GM12878 (cell line): Measurements from ENCODE around the gene GABRP. TPM values are rescaled to one million over a fixed set of nuclear protein-coding genes. Genes with fewer than 3 reads are reported as not detected.

Source experiments
- ATAC-seq: fragments of 200-7000 bp; cut with Tn5 transposase; 3 replicates; pipeline ENCODE4 v1.9.1; 2020; ENCODE audit warnings: mild to moderate bottlenecking, moderate library complexity
- BruUV-seq: library from RNA; stranded (reverse); fragments of 400-500 nt; replicated peaks from 2 replicates; lab custom pipeline; 2021; lab: Mats Ljungman, UMichigan
- CTCF ChIA-PET: fragments of 300-600 bp; sonication (Branson Sonifier 250); formaldehyde crosslinking; extraction: SDS; loops from one replicate; lab custom pipeline; 2021; ENCODE audit warnings: inconsistent platforms; lab: Yijun Ruan, JAX
- POLR2A ChIA-PET: fragments of 350-600 bp; formaldehyde crosslinking; extraction: SDS; loops from one replicate; lab custom pipeline; 2021; ENCODE audit warnings: inconsistent platforms; lab: Charles Lee
- RAD21 ChIA-PET: fragments of 300-600 bp; sonication (Branson Sonifier 250); formaldehyde crosslinking; loops from one replicate; lab custom pipeline; 2023; ENCODE audit warnings: antibody characterized with exemption; ENCODE audit not compliant: unreplicated experiment; lab: Charles Lee
- SMC1A ChIA-PET: fragments of 300-600 bp; sonication (Branson Sonifier 250); formaldehyde crosslinking; loops from one replicate; lab custom pipeline; 2023; ENCODE audit not compliant: unreplicated experiment, uncharacterized antibody; lab: Charles Lee
- DNase-seq: peaks from one replicate; pipeline ENCODE4 v3.0.0-alpha.2; 2011; ENCODE audit warnings: low read depth, low spot score
- FAIRE-seq: peaks from 3 replicates; lab custom pipeline; 2011; peaks lifted over from hg19 to GRCh38; lab: Jason Lieb, UNC
- H2AFZ ChIP-seq: 2 replicates; pipeline ENCODE4 v1.6.0; 2011; ENCODE audit warnings: low read depth, low read length, control low read depth; ENCODE audit not compliant: control insufficient read depth
- H3K27ac ChIP-seq: 2 replicates; pipeline ENCODE4 v1.5.1; 2011; ENCODE audit warnings: control low read depth; ENCODE audit not compliant: control insufficient read depth, insufficient read depth
- H3K27me3 ChIP-seq, 2 experiments: replicated peaks in 1 of 2; 2 replicates each; pipeline versions ENCODE4 v1.6.0 to v1.6.1; 2011; ENCODE audit warnings: low read length in 1 of 2; ENCODE audit not compliant: control insufficient read depth in 2 of 2, insufficient read depth in 2 of 2
- H3K36me3 ChIP-seq, 2 experiments: 2 replicates each; pipeline ENCODE4 v1.5.1; 2011; ENCODE audit warnings: low read length in 1 of 2; ENCODE audit not compliant: control insufficient read depth in 2 of 2, insufficient read depth in 2 of 2
- H3K4me1 ChIP-seq: 2 replicates; pipeline ENCODE4 v1.6.1; 2011; ENCODE audit warnings: mild to moderate bottlenecking, low read length, moderate library complexity, mixed read lengths; ENCODE audit not compliant: control insufficient read depth, insufficient read depth
- H3K4me2 ChIP-seq: 2 replicates; pipeline ENCODE4 v1.6.0; 2011; ENCODE audit warnings: control low read depth; ENCODE audit not compliant: control insufficient read depth, insufficient read depth
- H3K4me3 ChIP-seq: fragments of 200-600 bp; sonication (generic); 2 replicates; pipeline ENCODE4 v1.5.1; 2016
- H3K79me2 ChIP-seq: 2 replicates; pipeline ENCODE4 v1.6.0; 2011; ENCODE audit warnings: low read length; ENCODE audit not compliant: control insufficient read depth, insufficient read depth
- H3K9ac ChIP-seq: 2 replicates; pipeline ENCODE4 v1.8.0; 2011; ENCODE audit warnings: low read length, control low read depth, mixed read lengths; ENCODE audit not compliant: control insufficient read depth, insufficient read depth
- H3K9me3 ChIP-seq: replicated peaks from 3 replicates; pipeline ENCODE4 v1.5.1; 2011; ENCODE audit warnings: mild to moderate bottlenecking, low read length; ENCODE audit not compliant: control insufficient read depth, insufficient read depth
- H4K20me1 ChIP-seq: 2 replicates; pipeline ENCODE4 v1.6.0; 2011; ENCODE audit not compliant: control insufficient read depth, insufficient read depth
- GABPA ChIP-seq: IDR thresholded peaks from 2 replicates; pipeline ENCODE4 v1.6.1; 2014; ENCODE audit warnings: antibody characterized with exemption, low read depth, mild to moderate bottlenecking, inconsistent platforms
- SMARCA5 ChIP-seq: fragments of 450-650 bp; IDR thresholded peaks from 2 replicates; pipeline ENCODE4 v1.6.1; 2017; ENCODE audit warnings: mild to moderate bottlenecking
- SP1 ChIP-seq: IDR thresholded peaks from one replicate; pipeline ENCODE4 v1.6.1; 2011; ENCODE audit warnings: low read depth, low read length
- ZNF274 ChIP-seq: IDR thresholded peaks from one replicate; pipeline ENCODE4 v1.8.0; 2011; ENCODE audit not compliant: insufficient read length, insufficient read depth
- WGBS: methylation state at CpG from one replicate; pipeline ENCODE4 v1.1.6; 2016; ENCODE audit warnings: low lambda C conversion rate; ENCODE audit not compliant: insufficient replicate concordance, insufficient coverage; ENCODE audit errors: missing lambda C conversion rate; 5-methylcytosine and 5-hydroxymethylcytosine counted together
- in situ Hi-C: fragments of 300-500 bp; cut with MboI; formaldehyde crosslinking; loops from 9 replicates; pipeline ENCODE4 v1.14.3; 2018; ENCODE audit warnings: mixed read lengths
- intact Hi-C: fragments of 100-400 bp; cut with micrococcal nuclease; formaldehyde crosslinking; loops from one replicate; pipeline ENCODE4 v1.14.2; 2022; ENCODE audit not compliant: unreplicated experiment
- polyA plus RNA-seq, 11 experiments: library from polyadenylated mRNA; depleted of rRNA in 4 of 11; unstranded in 6 of 11; stranded (reverse) in 5 of 11; fragments of >200 nt; fragmentation: Nextera tagmentation in 4 of 11; fragmentation: Illumina TruSeq in 1 of 11; extraction: Ambion mirVana in 4 of 11; extraction: Trizol in 1 of 11; gene quantifications; 1 replicate in 1 of 11; 2 replicates in 10 of 11; pipeline versions ENCODE4 v1.2.1 to v1.2.3, GENCODE V29; 2011 to 2016; ENCODE audit warnings: inconsistent platforms in 2 of 11, missing spikeins in 2 of 11, low read depth in 1 of 11
- total RNA-seq, 4 experiments: library from RNA; depleted of rRNA in 3 of 4; stranded (reverse); fragments of >200 nt in 3 of 4; fragmentation: Illumina TruSeq in 1 of 4; extraction: Trizol in 1 of 4; gene quantifications; 2 replicates each; pipeline versions ENCODE4 v1.2.1 to v1.2.3, GENCODE V29; 2013 to 2021
- TF ChIP-seq, protein P1 (sequence below): fragments of 450-650 bp; formaldehyde crosslinking; IDR thresholded peaks from 2 replicates; pipeline ENCODE4 v1.4.0; 2020; ENCODE audit warnings: mild to moderate bottlenecking, moderate library complexity
- TF ChIP-seq, protein P2 (sequence below): IDR thresholded peaks from 2 replicates; pipeline ENCODE4 v1.6.1; 2012; ENCODE audit warnings: low read depth, low read length, improper control_type of control experiment

Gene GABRP
- total and polyA plus RNA-seq, 10 of the 15 experiments (the other 5 are each of a cell fraction or from before 2014, with no cell fraction given): 0.04 TPM; not detected in 9

DNA sequence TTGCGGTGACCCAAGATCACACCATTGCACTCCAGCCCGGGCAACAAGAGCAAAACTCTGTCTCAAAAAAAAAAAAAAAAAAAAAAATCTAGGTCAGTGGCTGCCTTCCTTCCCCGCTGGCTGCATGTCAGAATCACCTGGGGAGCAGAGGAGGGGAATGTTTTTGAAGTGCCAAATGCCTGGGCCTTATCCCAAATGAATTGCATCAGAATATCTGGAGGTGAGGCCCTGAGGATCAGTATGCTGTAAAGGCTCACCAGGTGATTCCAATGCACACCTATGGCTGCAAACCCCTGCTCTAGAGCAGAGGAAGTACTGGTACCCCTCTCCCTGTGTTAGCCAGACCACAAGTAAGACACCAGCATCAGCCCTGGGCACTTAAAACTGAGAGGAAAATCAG lies 44.7 kb upstream of the GABRP start:
- BruUV-seq: no TSS peak
- SMC1A ChIA-PET: no interaction called here
- no peak for ATAC-seq

DNA sequence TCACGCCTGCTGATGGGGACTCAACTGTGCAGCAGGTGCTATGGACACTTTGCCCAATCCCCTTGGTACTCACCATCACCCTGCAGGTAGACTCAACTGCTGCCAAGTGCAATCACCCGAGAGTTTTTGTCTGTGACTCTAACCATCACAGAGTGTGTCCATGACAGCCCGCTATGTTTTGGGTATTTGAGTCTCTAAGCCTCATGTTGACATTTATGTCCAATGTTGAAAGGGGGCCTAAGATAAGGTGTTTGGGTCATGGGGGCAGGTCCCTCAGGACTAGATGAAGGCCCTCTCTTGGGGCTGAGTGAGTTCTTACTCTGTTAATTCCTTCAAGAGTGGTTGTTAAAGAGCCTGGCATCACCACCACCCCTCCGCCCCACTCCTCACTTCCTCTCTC lies 44.1 kb upstream of the GABRP start:
- Histone ChIP-seq H3K4me2 (no peak overlapping the region), H3K9ac (no peak overlapping the region), H4K20me1 (no peaks in the 10 kb centered on the region), H3K9me3 (no peaks in the 10 kb centered on the region; the same call in 2 of the 3 replicates), H3K27me3 (no peaks in the 10 kb centered on the region; a peak in 1 of 4 replicates), H3K27ac (no peak overlapping the region), H3K36me3 (no peaks in the 10 kb centered on the region), H2AFZ (no peak overlapping the region), H3K79me2 (no peaks in the 10 kb centered on the region), H3K4me1 (no peaks in the 10 kb centered on the region), H3K4me3 (no peak overlapping the region)
- TF ChIP-seq ZNF274 (no peak), SP1 (no peak), GABPA (no peak), SMARCA5 (no peak)
- TF ChIP-seq, protein P1, sequence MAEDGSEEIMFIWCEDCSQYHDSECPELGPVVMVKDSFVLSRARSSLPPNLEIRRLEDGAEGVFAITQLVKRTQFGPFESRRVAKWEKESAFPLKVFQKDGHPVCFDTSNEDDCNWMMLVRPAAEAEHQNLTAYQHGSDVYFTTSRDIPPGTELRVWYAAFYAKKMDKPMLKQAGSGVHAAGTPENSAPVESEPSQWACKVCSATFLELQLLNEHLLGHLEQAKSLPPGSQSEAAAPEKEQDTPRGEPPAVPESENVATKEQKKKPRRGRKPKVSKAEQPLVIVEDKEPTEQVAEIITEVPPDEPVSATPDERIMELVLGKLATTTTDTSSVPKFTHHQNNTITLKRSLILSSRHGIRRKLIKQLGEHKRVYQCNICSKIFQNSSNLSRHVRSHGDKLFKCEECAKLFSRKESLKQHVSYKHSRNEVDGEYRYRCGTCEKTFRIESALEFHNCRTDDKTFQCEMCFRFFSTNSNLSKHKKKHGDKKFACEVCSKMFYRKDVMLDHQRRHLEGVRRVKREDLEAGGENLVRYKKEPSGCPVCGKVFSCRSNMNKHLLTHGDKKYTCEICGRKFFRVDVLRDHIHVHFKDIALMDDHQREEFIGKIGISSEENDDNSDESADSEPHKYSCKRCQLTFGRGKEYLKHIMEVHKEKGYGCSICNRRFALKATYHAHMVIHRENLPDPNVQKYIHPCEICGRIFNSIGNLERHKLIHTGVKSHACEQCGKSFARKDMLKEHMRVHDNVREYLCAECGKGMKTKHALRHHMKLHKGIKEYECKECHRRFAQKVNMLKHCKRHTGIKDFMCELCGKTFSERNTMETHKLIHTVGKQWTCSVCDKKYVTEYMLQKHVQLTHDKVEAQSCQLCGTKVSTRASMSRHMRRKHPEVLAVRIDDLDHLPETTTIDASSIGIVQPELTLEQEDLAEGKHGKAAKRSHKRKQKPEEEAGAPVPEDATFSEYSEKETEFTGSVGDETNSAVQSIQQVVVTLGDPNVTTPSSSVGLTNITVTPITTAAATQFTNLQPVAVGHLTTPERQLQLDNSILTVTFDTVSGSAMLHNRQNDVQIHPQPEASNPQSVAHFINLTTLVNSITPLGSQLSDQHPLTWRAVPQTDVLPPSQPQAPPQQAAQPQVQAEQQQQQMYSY (CRISPR knock-in tag): no peak
- TF ChIP-seq, protein P2, sequence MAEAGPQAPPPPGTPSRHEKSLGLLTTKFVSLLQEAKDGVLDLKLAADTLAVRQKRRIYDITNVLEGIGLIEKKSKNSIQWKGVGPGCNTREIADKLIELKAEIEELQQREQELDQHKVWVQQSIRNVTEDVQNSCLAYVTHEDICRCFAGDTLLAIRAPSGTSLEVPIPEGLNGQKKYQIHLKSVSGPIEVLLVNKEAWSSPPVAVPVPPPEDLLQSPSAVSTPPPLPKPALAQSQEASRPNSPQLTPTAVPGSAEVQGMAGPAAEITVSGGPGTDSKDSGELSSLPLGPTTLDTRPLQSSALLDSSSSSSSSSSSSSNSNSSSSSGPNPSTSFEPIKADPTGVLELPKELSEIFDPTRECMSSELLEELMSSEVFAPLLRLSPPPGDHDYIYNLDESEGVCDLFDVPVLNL: no peak
- ChIA-PET RAD21 (no interaction called here), POLR2A (no interaction called here), CTCF (no interaction called here), SMC1A (no interaction called here)
- no peak for ATAC-seq
- 44% methylated on average over 4 of the region's 4 CpGs for WGBS
- intact Hi-C loops: no loop called here
- no TSS peak for BruUV-seq
- FAIRE-seq: no peak
- in situ Hi-C loops: no loop called here
- no peak for DNase-seq

More for the DNA sequence above, 44.7 kb upstream of the GABRP start:
- Histone ChIP-seq H3K9me3 (no peaks in the 10 kb centered on the region; the same call in 2 of the 3 replicates), H4K20me1 (no peaks in the 10 kb centered on the region), H3K36me3 (no peaks in the 10 kb centered on the region), H3K4me3 (no peak overlapping the region), H3K27ac (no peak overlapping the region), H3K9ac (no peak overlapping the region), H3K4me1 (no peaks in the 10 kb centered on the region), H3K27me3 (no peaks in the 10 kb centered on the region; a peak in 1 of 4 replicates), H2AFZ (no peak overlapping the region), H3K79me2 (no peaks in the 10 kb centered on the region), H3K4me2 (no peak overlapping the region)
- POLR2A ChIA-PET: no interaction called here
- RAD21 ChIA-PET: no interaction called here
- intact Hi-C loops: no loop called here
- DNase-seq (no peak), FAIRE-seq (no peak)
- 42% methylated on average over 3 of the region's 3 CpGs for WGBS
- CTCF ChIA-PET: no interaction called here
- no peak for TF ChIP-seq SMARCA5
- in situ Hi-C loops: no loop called here
